Lower lobe of right lung (tissue), 2 donors: ENCODE data around the gene ARID3B. TPM values are rescaled to one million over a fixed set of nuclear protein-coding genes. Genes with fewer than 3 reads are reported as not detected.

ENCODE experiments used
- ATAC-seq, 2 donors: fragments of 200-7000 bp; cut with Tn5 transposase; one replicate each; pipeline ENCODE4 v1.9.1; 2020 to 2022; ENCODE audit warnings: mild to moderate bottlenecking in 2 of 2, moderate library complexity in 2 of 2
- DNase-seq: peaks from one replicate; pipeline ENCODE4 v3.0.0-alpha.2; 2020
- H3K27ac ChIP-seq: fragments of 200-600 bp; one replicate; pipeline ENCODE4 v1.8.0; 2022
- H3K27me3 ChIP-seq: fragments of 200-600 bp; one replicate; pipeline ENCODE4 v1.8.0; 2022; ENCODE audit warnings: low read depth
- H3K36me3 ChIP-seq: fragments of 200-600 bp; one replicate; pipeline ENCODE4 v1.8.0; 2022; ENCODE audit warnings: mild to moderate bottlenecking
- H3K4me1 ChIP-seq: fragments of 200-600 bp; one replicate; pipeline ENCODE4 v1.8.0; 2022
- H3K4me3 ChIP-seq: fragments of 200-600 bp; one replicate; pipeline ENCODE4 v1.8.0; 2022; ENCODE audit warnings: mild to moderate bottlenecking
- H3K9me3 ChIP-seq: fragments of 200-600 bp; one replicate; pipeline ENCODE4 v1.8.0; 2022
- intact Hi-C: fragments of 100-400 bp; cut with DNase I; formaldehyde crosslinking; loops from one replicate; pipeline ENCODE4 v1.11.0; 2022
- total RNA-seq: library from RNA; stranded (reverse); fragmentation: NEBNext Ultra II Directional; extraction: Animal tissue kit (Norgen Biotek cat#: 25700); gene quantifications from one replicate; pipeline ENCODE4 v1.2.1, GENCODE V29; 2021
- TF ChIP-seq, protein P1 (sequence below): fragments of 200-600 bp; IDR thresholded peaks from one replicate; pipeline ENCODE4 v1.8.0; 2022; ENCODE audit warnings: antibody characterized with exemption, mild to moderate bottlenecking
- donor health status: DM: no; HTN: yes; CAD: no; lungs with severe emphysema.

The ARID3B gene
- total RNA-seq, 1 donor from 2014 or later: 11.1 TPM

DNA sequence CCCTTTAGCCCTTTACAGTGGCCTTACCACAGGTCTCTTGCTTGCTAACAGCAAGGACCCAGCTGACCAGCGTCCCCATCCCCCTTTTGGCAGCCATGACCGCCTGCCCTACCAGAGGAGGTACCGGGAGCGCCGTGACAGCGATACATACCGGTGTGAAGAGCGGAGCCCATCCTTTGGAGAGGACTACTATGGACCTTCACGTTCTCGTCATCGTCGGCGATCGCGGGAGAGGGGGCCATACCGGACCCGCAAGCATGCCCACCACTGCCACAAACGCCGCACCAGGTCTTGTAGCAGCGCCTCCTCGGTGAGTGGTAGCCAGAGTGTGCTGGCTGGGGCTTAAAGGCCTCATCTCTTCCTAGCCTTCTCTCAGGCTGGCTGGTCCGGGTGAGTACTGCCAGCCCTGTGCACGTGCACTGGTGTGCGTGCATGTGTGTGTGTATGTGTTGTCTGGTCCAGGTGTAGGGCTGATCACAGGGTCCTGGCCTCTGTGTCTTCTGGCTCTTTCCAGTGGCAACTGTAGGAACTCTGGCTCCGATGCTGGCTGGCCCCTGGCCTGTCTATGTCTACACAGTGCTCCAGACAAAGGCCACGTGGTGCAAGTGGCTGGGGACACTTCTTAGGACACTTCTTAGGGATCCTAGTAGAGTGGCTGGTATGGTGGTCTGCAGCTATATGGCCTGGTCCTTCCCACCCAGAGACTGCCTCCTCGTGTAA, 79.1 kb downstream of the ARID3B start:
- H3K4me1 ChIP-seq: peaks cover 55% of the 10 kb centered on the region
- TF ChIP-seq, protein P1, sequence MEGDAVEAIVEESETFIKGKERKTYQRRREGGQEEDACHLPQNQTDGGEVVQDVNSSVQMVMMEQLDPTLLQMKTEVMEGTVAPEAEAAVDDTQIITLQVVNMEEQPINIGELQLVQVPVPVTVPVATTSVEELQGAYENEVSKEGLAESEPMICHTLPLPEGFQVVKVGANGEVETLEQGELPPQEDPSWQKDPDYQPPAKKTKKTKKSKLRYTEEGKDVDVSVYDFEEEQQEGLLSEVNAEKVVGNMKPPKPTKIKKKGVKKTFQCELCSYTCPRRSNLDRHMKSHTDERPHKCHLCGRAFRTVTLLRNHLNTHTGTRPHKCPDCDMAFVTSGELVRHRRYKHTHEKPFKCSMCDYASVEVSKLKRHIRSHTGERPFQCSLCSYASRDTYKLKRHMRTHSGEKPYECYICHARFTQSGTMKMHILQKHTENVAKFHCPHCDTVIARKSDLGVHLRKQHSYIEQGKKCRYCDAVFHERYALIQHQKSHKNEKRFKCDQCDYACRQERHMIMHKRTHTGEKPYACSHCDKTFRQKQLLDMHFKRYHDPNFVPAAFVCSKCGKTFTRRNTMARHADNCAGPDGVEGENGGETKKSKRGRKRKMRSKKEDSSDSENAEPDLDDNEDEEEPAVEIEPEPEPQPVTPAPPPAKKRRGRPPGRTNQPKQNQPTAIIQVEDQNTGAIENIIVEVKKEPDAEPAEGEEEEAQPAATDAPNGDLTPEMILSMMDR: no peak
- no peak overlapping the region for H3K27ac ChIP-seq
- intact Hi-C loops: no loop called here
- ATAC-seq (no peak), DNase-seq (peak; percentile 40)
- H3K36me3 ChIP-seq: peaks cover 65% of the 10 kb centered on the region
- no peaks in the 10 kb centered on the region for H3K9me3 ChIP-seq
- H3K4me3 ChIP-seq: no peak overlapping the region
- no peaks in the 10 kb centered on the region for H3K27me3 ChIP-seq

DNA sequence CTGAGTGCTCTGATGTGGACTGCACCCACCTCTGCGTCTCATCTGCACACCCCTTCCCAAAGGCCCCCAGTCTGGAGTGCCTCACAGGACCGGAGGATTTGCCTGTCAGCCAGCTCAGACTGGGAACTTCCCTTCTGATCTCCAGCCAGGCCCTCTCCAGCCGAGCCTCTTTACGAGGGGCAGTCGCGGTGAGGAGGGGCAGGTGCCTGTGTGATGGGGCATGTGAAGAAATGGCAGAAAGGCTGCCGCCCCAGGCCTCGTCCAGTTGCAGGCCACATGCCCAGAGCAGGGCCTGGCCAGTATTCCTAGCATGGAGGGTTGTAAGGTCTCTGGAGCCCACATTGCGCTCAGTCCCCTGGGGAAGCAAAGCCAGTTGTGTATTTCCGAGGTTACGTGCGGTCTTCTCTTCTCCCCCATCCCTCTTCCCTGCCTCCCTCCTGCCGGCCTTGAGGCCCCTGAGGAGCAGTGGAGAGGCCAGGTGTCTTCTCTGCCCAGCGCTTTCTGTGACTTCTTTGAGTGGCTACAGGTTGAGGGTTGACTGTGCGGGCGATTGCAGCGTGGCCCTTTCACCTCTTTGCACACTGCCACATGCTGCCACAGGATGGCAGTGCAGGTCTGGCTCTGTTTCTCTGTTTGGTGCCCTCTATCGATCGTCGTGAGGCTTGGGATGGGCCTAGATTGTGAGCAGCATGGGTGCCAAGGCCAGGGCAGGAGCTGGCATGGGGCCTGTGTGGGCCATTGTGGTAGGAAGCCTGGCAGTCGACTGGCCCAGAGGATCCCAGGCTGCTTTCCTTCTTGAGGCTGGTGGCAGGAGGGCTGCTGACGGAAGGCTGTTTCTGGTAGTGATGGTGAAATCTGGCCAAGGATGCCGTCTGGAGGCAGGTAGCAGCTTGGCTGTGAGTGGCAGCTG, 79.9 kb downstream of the ARID3B start:
- Histone ChIP-seq H3K36me3 (peaks cover 73% of the 10 kb centered on the region), H3K9me3 (no peaks in the 10 kb centered on the region), H3K27ac (no peak overlapping the region), H3K27me3 (no peaks in the 10 kb centered on the region), H3K4me3 (no peak overlapping the region), H3K4me1 (peaks cover 55% of the 10 kb centered on the region)
- TF ChIP-seq, protein P1: peak; percentile 71
- intact Hi-C loops: no loop called here
- ATAC-seq: peak; percentile 54 to 69
- DNase-seq: peak; percentile 71

DNA sequence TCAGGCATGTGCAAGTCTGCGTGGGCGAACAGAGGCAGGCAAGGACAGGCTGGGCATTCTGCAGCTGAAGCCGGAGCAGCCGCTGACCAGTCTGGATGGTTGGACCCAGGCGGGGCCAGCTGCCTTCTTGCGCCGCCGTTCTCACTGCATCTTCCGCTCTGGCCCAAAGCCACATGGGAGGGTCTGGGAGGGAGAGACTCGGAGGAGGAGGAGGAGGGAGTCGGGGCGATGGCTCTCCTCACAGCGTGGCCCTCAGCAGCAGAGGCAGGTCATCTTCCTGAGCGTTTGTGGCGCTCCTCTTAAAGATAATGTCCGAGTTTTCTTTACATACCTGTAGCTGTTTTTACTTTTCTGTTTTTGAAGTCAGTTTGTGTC, 80.5 kb downstream of the ARID3B start:
- H3K27ac ChIP-seq: no peak overlapping the region
- TF ChIP-seq, protein P1: no peak
- no peaks in the 10 kb centered on the region for H3K27me3 ChIP-seq
- no peak overlapping the region for H3K4me3 ChIP-seq
- H3K9me3 ChIP-seq: no peaks in the 10 kb centered on the region
- H3K36me3 ChIP-seq: peaks cover 79% of the 10 kb centered on the region
- ATAC-seq (no peak), DNase-seq (no peak)
- intact Hi-C loops: no loop called here
- H3K4me1 ChIP-seq: peaks cover 54% of the 10 kb centered on the region

DNA sequence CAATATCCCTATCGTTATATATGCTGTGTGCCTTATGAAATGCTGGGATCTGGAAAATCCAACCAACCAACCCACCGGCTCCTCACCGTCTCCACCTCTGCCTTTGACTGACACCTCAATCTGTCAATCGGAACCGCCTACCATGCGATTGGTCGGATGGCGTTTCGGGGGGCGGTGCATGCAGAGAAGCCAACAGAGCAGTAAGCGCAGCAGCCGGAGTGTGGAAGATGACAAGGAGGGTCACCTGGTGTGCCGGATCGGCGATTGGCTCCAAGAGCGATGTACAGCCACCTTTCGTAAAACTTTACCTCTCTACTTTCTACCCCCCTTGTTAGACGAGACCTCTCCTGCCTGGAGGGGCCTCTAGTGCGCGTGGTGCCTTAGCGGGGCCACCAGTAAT, 80.9 kb downstream of the ARID3B start:
- no peak overlapping the region for H3K4me3 ChIP-seq
- no peaks in the 10 kb centered on the region for H3K9me3 ChIP-seq
- TF ChIP-seq, protein P1: no peak
- H3K36me3 ChIP-seq: peaks cover 83% of the 10 kb centered on the region
- no peak overlapping the region for H3K27ac ChIP-seq
- DNase-seq (peak; percentile 47), ATAC-seq (no peak)
- intact Hi-C loops: no loop called here
- H3K4me1 ChIP-seq: peaks cover 50% of the 10 kb centered on the region
- H3K27me3 ChIP-seq: no peaks in the 10 kb centered on the region

DNA sequence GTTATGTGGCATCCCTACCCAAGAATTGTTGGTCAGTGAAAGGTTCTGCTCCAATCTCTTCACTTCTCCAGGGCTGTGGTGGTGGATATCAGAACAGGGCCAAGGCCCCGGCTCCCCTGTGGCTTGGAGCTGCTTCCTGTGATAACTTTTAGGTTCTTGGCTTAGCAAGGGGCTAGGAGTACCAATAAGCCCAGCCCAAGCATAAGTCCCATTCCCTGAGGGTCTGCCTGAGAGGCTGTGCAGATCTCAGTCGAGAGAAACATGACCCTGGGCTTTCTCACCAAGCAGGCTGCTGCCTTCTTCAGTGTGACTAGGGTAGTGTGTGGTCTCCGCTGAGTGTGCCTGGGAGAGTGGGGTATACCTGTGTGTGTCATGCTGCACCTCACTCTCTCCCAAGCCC, 81.7 kb downstream of the ARID3B start:
- Histone ChIP-seq H3K27ac (no peak overlapping the region), H3K4me3 (no peak overlapping the region), H3K27me3 (no peaks in the 10 kb centered on the region), H3K36me3 (peaks cover 91% of the 10 kb centered on the region), H3K4me1 (peaks cover 42% of the 10 kb centered on the region), H3K9me3 (no peaks in the 10 kb centered on the region)
- ATAC-seq (no peak), DNase-seq (peak; percentile 32)
- intact Hi-C loops: no loop called here
- TF ChIP-seq, protein P1: no peak
